GM12875 (cell line): ENCODE measurements around the gene LHFPL2.

Source experiments
- H3K4me3 ChIP-seq: one replicate; pipeline ENCODE4 v1.5.1; 2011; ENCODE audit warnings: low read depth, low read length, control low read depth
- TF ChIP-seq, protein P1 (sequence below): IDR thresholded peaks from 2 replicates; pipeline ENCODE4 v1.5.1; 2011; ENCODE audit warnings: low read depth, mild to moderate bottlenecking, control low read depth, inconsistent platforms, low read length, moderate library complexity, borderline replicate concordance; ENCODE audit not compliant: insufficient read depth

Gene LHFPL2

DNA sequence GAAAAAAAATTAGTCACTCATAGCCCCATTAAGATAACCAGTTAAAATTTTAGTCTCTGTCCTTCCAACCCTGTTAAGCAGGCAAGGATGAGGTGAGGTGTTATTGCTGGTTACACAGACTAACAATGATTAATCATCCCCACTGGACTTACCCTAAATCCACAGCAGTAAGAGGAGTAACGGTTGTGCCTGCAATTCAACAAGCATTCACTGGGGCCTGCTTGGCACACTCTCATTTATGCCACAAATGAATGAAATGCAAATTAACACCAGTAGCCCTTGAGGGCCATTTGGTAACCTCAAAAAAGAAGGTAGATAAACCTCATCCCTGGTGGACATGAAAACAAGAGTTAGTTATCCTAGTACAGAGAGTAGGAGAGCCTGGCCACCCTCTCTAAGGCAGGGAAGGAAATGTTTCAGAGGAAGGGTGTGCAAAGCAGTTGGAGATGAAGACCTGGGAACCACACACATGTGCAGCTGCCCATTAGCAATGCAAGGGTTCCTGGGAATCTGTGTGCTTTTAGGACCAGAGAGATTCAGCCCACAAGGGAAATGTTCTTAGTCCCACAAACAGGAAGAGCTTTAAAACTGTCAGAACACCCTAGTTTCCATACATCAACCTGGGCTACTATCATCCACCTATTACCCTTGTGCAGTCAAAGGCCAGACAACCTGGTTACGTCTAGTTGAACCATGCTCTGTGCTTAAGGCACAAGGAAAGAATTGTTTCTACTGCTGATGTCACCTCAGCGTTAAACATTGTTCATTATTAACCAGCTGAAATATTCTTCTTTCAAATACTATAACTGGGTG lies 7.7 kb downstream of the LHFPL2 start:
- no peak overlapping the region for H3K4me3 ChIP-seq
- TF ChIP-seq, protein P1, sequence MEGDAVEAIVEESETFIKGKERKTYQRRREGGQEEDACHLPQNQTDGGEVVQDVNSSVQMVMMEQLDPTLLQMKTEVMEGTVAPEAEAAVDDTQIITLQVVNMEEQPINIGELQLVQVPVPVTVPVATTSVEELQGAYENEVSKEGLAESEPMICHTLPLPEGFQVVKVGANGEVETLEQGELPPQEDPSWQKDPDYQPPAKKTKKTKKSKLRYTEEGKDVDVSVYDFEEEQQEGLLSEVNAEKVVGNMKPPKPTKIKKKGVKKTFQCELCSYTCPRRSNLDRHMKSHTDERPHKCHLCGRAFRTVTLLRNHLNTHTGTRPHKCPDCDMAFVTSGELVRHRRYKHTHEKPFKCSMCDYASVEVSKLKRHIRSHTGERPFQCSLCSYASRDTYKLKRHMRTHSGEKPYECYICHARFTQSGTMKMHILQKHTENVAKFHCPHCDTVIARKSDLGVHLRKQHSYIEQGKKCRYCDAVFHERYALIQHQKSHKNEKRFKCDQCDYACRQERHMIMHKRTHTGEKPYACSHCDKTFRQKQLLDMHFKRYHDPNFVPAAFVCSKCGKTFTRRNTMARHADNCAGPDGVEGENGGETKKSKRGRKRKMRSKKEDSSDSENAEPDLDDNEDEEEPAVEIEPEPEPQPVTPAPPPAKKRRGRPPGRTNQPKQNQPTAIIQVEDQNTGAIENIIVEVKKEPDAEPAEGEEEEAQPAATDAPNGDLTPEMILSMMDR, result no peak

DNA sequence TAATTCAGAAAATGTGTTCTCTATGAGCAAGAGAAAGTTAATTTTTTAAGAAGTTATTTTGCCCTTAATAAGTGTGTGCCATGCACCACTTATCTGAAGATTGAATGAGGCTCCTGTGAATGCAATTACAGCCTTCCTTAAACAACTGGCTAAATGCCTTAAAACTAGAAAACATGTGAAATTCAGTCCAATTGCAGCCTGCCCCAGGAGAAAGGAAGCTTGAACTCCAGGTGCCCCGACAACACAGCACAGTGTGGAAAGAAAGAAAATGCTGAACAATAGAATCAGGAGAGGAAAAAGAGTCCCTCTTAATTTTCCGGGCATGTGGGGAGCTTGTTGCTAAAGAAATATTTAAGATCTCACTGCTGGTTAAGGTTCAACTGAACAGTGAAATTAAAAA lies 8.8 kb downstream of the LHFPL2 start:
- no peak overlapping the region for H3K4me3 ChIP-seq
- TF ChIP-seq, protein P1, result no peak

DNA sequence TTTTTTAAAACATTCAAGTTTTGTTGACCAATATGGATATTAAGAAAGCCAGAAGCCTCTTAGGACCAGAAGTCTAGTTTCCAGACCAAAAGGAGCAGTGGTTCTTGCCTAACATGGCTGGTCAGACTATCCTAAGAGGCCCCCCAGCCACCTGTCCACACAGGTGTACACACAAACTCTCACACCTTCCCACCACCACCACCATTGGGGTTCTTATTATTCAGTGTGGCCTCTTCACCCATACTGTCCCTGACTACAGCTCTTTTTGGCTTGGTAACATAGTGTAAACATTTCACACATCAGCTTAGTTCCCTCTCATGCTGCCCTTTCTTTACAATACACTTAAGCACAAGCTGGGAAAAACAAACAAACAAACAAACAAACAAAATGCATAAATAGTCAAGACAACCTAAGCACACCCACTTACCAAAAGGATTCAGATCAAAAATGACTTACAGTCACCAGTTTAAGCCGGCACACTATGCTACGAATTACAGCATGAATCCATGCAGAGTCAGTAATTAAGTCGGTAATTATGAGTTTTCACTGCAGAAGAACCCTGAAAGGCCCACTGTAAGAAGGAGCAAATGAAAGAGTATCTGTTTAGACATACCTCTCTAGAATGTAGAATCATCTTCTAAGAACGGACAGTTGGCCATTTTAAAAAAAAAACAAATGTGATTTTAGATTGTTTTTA lies 9.5 kb downstream of the LHFPL2 start:
- TF ChIP-seq, protein P1, result no peak
- no peak overlapping the region for H3K4me3 ChIP-seq

DNA sequence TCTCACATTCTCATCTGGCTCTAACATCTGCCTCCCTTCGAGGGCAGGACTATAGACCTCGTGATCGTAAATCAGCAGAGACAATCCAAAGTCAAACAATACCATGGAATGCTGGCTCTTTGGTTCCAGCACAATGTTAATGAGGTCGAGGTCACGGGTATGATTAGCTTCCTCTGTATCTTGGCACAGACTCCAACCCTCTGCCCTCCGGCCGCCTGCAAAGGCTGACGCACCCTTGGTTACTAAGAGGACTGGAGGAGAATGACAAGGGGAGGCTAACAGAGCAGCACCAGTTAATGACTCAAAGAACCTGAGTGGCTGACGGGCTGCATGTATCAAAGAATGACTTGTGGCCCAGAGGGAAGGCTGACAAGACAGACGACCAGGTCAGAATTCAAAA lies 10.1 kb downstream of the LHFPL2 start:
- no peak overlapping the region for H3K4me3 ChIP-seq
- TF ChIP-seq, protein P1, result no peak

DNA sequence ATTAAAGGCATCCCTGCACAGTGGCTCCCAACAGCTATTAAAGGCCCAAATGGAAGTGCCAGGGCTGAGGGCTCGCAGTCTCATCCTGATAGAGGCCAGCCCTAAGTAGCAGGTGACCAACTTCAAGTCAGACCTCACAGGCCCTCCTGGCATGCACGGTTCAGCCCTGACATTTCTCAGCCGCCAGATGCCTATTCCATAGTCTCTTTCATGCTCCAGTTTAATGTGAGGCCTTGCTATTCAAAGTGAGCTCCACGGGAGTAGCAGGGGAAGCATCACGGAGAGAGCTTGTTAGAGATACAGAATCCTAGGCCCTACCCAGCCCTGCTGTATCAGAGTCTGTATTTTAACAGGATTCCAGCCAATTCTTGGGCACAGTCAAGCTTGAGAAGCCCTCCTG lies 11.1 kb downstream of the LHFPL2 start:
- TF ChIP-seq, protein P1, result no peak
- no peak overlapping the region for H3K4me3 ChIP-seq

DNA sequence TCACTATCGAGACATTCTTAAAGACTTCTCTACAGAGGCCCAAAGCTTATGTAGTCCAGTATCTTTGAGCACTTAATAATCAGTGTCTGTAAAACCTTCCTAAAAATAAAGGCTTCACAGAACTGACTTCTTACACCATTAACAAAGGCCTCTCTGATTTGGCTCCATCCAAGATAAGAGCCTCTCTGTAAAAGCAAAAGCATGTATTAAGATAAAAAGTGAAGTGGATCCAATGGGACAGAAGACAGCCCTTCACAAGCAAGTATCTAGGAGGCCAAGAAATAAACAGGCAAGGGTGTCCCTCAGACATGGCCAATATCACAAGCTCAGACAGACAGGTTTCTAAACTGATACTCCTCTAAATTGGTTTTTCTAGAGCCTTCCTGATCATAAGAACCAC lies 11.9 kb downstream of the LHFPL2 start:
- TF ChIP-seq, protein P1, result no peak
- H3K4me3 ChIP-seq, result no peak overlapping the region

DNA sequence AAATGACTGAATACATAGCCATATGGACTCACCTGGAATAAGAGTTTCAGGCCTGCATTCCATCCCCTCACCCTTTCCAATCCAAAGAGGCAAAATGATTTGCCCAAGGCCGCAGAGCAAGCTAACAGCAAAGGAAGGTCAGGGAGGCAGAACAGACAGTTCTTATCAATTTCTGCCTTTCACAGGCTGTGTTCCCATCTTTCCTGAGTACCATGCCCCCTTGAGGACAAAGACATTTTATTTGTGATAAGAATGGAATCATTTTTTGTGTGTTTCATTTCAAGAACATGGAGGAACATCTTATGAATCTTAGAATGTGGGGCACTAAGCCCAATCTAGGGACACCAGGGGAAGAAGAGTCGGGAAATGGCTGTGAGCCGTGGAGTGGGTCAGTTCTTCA lies 13.9 kb downstream of the LHFPL2 start:
- TF ChIP-seq, protein P1, result no peak
- H3K4me3 ChIP-seq, result no peak overlapping the region
